ENCODE measurements around the gene SRSF12. TPM values are rescaled to one million over a fixed set of nuclear protein-coding genes. Genes with fewer than 3 reads are reported as not detected.
A peak's percentile ranks its signal among the peaks of the same experiment; 100 is the strongest.

SRSF12 gene
- total RNA-seq, 4 donors from 2014 or later: not detected

GRCh38 chr6:89058627-89059026 is 59.2 kb downstream of the SRSF12 start:
- no peaks in the 10 kb centered on the region for H3K4me1 ChIP-seq
- H3K36me3 ChIP-seq: no peaks in the 10 kb centered on the region
- no peak overlapping the region for H3K4me3 ChIP-seq
- H3K9me3 ChIP-seq: no peaks in the 10 kb centered on the region
- TF ChIP-seq, protein P1, sequence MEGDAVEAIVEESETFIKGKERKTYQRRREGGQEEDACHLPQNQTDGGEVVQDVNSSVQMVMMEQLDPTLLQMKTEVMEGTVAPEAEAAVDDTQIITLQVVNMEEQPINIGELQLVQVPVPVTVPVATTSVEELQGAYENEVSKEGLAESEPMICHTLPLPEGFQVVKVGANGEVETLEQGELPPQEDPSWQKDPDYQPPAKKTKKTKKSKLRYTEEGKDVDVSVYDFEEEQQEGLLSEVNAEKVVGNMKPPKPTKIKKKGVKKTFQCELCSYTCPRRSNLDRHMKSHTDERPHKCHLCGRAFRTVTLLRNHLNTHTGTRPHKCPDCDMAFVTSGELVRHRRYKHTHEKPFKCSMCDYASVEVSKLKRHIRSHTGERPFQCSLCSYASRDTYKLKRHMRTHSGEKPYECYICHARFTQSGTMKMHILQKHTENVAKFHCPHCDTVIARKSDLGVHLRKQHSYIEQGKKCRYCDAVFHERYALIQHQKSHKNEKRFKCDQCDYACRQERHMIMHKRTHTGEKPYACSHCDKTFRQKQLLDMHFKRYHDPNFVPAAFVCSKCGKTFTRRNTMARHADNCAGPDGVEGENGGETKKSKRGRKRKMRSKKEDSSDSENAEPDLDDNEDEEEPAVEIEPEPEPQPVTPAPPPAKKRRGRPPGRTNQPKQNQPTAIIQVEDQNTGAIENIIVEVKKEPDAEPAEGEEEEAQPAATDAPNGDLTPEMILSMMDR (IDR thresholded peaks at IDR 0.05): no peak
- TF ChIP-seq POLR2A (IDR thresholded peaks at IDR 0.05): no peak
- no peak for DNase-seq
- no peaks in the 10 kb centered on the region for H3K27me3 ChIP-seq
- no peak overlapping the region for H3K27ac ChIP-seq

- DNase-seq: no peak
- H3K27ac ChIP-seq: no peak overlapping the region
- TF ChIP-seq, protein P1 (IDR thresholded peaks at IDR 0.05): no peak
- no peak for TF ChIP-seq POLR2A (IDR thresholded peaks at IDR 0.05)
- H3K27me3 ChIP-seq: no peaks in the 10 kb centered on the region
- H3K9me3 ChIP-seq: no peaks in the 10 kb centered on the region
- H3K4me3 ChIP-seq: no peak overlapping the region
- H3K36me3 ChIP-seq: no peaks in the 10 kb centered on the region
- no peaks in the 10 kb centered on the region for H3K4me1 ChIP-seq
These were observed 60.1 kb downstream of the SRSF12 start for GRCh38 chr6:89057759-89058158.

DNA sequence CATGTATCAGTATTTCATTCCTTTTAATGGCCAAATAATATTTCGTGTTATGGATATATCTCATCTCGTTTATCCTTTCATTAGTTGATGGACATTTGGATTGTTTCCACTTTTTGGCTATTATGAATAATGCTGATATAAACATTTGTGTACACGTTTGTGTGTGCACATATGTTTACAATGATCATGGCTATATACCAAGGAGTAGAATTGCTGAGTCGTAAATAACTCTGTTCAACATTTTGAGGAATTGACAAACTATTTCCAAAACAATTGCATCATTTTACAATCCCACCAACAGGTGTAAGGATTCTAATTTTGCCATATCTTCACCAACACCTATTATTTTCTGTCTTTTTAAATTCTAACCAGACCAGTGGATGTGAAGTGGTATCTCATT is 63.7 kb downstream of the SRSF12 start:
- H3K4me3 ChIP-seq: no peak overlapping the region
- no peak for DNase-seq
- no peaks in the 10 kb centered on the region for H3K4me1 ChIP-seq
- H3K9me3 ChIP-seq: no peaks in the 10 kb centered on the region
- H3K27ac ChIP-seq: no peak overlapping the region
- H3K36me3 ChIP-seq: no peaks in the 10 kb centered on the region
- H3K27me3 ChIP-seq: no peaks in the 10 kb centered on the region
- no peak for TF ChIP-seq POLR2A (IDR thresholded peaks at IDR 0.05)
- TF ChIP-seq, protein P1 (IDR thresholded peaks at IDR 0.05): no peak

DNA sequence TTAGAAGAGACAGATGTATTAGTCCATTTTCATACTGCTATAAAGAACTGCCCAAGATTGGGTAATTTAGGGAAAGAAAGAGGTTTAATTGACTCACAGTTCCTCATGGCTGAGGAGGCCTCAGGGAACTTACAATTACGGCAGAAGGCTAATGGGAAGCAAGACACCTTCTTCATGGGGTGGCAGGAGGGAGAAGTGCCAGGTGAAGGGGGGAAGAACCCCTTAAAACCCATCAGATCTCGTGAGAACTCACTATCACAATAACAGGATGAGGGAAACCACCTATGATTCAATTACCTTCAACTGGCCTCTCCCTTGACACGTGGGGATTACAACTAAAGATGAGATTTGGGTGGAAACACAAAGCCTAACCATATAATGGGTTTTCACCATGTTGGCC is 66.2 kb downstream of the SRSF12 start:
- no peaks in the 10 kb centered on the region for H3K9me3 ChIP-seq
- no peak overlapping the region for H3K27ac ChIP-seq
- no peaks in the 10 kb centered on the region for H3K27me3 ChIP-seq
- H3K4me1 ChIP-seq: no peaks in the 10 kb centered on the region
- no peaks in the 10 kb centered on the region for H3K36me3 ChIP-seq
- no peak overlapping the region for H3K4me3 ChIP-seq
- TF ChIP-seq POLR2A (IDR thresholded peaks at IDR 0.05): no peak
- TF ChIP-seq, protein P1 (IDR thresholded peaks at IDR 0.05): no peak
- no peak for DNase-seq

GRCh38 chr6:89050697-89051096 is 67.2 kb downstream of the SRSF12 start:
- Histone ChIP-seq H3K4me1 (no peaks in the 10 kb centered on the region), H3K27ac (no peak overlapping the region), H3K27me3 (no peaks in the 10 kb centered on the region), H3K9me3 (no peaks in the 10 kb centered on the region), H3K36me3 (no peaks in the 10 kb centered on the region), H3K4me3 (no peak overlapping the region)
- DNase-seq: no peak
- no peak for TF ChIP-seq POLR2A (IDR thresholded peaks at IDR 0.05)
- TF ChIP-seq, protein P1 (IDR thresholded peaks at IDR 0.05): no peak

DNA sequence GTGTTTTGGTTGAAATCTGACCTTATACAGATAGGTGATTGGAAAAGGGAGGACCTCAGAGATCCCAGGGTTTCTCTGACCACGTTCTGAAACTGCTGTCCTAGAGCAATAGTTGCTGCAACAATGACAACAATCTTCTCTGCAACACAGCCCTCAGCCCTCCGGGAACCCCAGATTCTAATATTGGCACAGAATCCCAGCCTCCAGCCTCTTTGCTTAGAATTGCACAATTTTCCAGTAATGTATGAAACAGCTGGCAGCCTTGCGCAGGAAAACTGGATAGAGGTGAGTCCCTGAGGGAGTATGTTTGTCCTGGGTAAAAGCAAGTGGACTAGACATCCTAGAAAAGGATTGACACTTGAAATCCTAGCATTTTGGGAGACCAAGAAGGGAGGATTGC is 67.7 kb downstream of the SRSF12 start:
- H3K27ac ChIP-seq: no peak overlapping the region
- H3K9me3 ChIP-seq: no peaks in the 10 kb centered on the region
- H3K4me3 ChIP-seq: no peak overlapping the region
- no peaks in the 10 kb centered on the region for H3K36me3 ChIP-seq
- no peaks in the 10 kb centered on the region for H3K4me1 ChIP-seq
- TF ChIP-seq, protein P1 (IDR thresholded peaks at IDR 0.05): no peak
- no peak for TF ChIP-seq POLR2A (IDR thresholded peaks at IDR 0.05)
- H3K27me3 ChIP-seq: no peaks in the 10 kb centered on the region
- peak in 1 of 3 donors; percentile 56 for DNase-seq

Data from Peyer's patch (tissue), 4 donors.